DMS153 (cell line): ENCODE results near the gene CTU2.

Experiments used
- DNase-seq: peaks from one replicate; lab custom pipeline; 2025; lab: John Stamatoyannopoulos, UW

The CTU2 gene

DNA sequence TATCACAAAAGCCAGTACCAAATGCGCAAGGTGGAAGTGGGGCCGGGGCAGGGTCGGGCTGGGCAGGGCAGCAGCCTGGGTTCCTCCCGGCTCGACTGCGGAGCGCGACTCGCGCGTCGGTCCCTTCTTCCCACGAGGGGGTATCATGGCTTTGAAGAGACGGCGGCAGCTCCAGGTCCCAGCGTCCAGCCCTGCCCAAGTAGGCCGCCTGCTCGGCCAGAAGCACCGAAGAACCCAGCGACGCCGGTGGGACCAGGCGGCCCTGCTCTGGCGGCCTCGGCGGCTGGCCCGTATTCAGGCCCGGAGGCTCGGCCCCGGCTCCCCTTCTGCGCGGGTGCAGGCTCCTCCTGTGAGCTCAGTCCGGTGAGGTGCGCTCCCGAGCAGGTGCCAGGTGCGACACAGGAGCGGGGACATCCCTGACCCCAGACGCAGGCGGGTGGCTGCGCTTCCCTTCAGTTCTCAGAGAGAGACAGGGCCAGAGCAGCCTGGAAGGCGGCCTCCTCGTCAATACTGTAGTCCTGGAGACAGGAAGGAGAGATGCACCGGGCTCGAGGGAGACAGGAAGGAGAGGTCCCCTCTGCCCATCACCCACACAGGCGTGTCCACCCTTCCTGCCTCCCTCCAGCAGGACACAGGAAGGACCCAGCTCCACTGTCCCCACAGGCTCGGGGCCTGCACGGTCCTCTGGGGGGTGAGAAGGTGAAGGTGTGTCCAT, 9.0 kb upstream of the CTU2 start:
- no peak for DNase-seq

DNA sequence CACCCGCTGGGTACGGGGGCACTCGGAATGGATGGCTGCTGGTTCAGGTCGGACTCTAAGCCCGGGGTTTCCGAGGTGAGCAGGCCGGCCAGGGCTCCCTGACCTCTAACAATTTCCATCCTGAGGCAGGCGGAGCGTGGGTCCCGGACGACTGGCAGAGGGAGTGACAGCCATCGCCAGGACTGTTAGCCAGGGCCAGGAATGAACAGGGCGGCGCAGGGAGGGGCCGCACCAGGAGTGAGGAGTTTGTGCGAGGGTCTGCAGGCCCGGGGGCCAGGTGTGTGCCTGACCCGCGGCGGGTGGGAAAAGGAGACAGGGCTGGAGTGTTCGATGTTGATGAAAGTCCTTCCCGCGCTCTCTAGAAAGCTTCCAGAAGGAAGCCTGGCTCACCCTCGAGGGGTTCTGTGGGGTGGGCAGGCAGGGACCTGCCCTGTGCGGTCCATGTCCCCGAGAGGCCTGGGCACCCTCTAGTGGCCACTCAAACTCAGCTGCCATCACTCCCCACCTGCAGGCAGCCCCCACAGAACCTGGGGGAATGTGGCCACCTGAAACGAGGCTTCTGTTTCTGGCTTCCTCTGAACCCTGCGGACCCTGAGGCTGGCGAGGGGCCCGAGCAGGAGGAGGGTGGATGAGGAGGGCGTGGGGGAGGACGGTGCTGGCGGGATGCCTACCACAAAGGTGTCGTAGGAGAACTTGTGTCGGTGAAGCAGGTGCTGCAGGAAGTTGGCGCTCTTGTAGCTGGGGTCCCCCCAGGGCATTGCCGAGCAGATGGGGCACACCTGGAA, 8.3 kb upstream of the CTU2 start:
- no peak for DNase-seq

DNA sequence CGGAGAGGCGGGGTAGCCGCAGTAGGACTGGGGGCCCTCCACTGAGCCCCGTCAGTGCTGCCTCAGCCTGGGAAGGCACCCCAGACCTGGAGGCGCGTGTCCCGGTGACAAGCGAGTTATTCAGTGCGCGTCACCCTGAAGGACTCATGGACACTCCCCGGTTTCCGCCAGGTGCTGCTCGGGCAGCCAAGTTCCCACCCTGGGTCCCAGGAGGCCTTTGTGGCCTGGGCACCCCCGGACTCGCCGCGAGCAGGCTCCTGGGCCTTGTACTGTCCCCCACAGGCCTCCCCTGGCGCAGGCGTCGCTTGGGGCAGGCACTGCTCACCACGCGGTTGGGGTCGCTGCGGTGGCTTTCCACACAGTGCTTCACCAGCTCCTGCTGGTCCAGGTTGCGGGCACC, 7.7 kb upstream of the CTU2 start:
- no peak for DNase-seq

GRCh38 chr16:88699180-88699579, 7.1 kb upstream of the CTU2 start:
- no peak for DNase-seq

GRCh38 chr16:88700322-88700635, 6.0 kb upstream of the CTU2 start:
- no peak for DNase-seq

DNA sequence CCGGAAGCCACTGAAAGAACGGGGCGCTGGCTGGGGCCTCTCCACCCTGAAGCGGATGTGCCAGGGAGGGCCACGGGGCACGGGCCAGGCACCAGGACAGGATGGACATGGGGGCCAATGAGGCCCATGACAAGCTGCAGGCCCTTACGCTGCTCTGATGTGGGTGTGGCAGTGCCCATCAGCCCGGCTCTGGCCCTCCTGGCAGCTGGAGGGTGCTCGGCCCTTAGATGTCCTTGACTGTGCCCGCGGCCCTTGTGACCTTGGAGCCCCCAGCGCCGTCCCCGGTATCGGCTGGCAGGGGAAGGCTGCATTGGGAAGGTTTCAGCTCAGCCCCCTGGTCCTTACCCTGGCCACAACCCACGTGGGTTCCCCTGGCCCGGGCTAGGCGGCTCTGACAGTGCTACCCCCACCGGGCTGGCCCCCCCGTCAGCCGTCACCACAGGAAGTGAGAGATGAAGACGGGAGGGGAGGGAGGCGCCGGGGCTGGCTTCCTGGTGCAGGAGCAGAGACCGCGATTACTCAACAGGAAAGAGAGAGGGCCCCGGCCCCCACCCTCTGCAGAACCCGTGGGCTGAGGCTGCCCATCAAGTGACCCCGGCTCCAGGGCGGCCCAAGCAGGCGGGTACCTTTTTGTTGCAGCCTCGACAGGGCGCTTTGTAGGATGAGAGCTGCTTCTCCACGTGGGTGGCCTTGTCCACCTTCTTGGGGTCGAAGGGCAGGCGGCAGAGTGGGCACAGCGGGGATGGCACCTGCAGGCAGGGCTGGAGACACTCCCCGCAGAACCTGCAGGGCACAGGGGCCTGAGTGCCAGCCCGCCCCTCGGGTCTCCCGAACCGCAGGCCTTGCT, 5.4 kb upstream of the CTU2 start:
- no peak for DNase-seq

DNA sequence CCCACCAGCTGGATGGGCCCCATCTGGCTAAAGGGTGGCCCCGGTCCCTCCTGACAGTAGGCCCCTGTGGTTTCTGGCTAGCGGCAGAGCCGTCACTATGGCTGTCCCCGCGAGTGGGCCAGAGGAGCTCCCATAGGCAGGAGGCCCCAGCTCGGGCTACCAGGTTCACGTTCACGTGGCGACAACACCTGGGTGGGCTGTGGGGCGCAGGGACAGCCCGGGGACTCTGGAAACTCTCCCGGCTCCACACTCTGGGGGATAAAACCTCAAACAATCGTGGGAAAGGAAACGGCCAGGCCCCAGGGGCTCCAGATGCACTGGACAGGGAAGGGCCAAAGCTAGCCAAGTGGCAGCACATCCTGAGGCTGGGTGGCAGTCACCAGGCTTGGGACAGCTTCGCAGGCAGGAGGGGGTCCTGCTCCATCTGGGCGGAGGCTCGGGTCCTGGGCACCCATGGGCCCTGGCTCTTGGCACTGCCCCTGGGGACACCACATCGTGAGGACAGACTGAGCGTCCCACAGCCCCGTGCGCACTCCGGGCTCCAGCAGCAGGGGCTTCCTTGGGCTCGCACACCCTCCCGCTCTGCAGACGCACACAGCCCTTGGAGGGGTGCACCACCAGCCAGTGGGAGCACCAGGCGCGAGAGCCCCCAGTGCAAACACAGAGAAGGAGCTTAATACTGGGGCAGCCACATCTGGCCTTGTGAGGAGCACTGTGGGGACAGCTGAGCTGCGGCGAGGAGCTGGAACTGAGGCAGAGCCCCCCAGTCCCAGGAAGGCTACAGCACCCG, 4.5 kb upstream of the CTU2 start:
- DNase-seq = no peak

DNA sequence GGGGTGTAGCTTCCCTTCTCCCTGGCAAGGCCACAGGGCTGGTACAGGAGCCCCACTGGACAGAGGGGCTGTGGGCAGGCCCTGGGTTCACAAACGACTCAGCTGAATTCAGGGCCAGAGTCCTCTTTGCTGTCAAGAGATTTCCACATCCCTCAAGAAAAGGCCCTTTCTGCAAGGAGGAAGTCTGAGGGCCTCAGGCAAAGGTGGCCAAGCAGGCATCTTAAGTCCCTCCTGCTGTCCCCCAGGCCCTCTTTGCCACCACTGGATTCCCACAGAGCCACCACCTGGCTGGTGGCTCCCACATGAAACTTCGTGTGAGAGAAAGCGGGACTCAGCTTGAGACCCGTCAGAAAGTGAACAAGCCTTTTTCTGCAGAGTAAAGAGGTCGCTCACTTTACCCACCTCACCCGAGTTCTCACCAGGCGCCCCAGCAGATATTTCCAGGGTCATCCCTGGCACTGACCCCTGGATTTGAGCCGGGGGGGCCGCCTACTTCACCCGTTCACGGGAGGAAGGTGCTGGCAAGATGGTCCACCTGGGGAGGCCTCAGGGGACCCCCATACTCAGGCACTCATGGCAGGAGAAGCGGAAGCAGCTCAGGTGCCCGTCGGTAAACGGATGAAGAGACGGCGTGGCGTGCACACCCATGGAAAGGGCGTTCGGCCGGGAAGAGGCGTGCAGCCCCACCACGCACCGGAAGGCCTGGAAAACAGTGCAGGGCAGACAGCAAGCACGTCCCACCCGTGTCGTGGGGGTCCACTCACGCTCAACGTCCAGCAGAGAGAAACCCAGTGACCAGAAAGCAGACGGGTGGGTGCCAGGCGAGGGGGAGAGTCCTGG, 3.7 kb upstream of the CTU2 start:
- no peak for DNase-seq

GRCh38 chr16:88703486-88704309, 2.6 kb upstream of the CTU2 start:
- no peak for DNase-seq

DNA sequence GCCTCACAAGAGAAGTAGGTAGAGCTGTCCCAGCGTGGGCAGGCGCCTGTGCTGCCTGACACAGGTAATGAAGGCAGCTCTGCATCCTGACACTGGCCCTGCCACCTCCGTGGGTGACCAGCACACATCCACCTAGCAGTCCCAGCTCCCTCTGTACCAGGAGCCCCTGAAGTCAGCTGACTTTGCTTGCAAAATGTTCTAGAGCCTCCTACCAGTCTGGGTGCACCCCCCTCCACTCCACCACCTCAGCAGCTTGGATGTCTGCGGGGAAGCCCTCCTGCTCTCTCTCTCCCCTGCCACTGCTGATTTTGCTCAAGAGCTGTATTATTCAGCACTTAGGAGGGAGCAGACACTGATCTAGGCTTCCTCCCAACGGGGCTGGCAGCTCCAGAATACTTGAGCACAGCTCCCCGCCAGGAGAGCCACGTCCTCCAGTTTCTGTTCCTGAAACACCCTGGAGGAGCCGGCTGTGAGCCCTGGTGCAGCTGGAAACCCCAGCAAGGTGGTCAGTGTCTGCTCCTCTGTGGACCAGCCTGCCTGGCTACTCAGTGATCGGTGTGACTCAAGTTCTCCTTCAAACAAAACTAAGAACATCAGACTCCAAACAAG, 1.1 kb upstream of the CTU2 start:
- DNase-seq = no peak

GRCh38 chr16:88705801-88706228, 488 bp upstream of the CTU2 start:
- DNase-seq = no peak

- no peak for DNase-seq
These were observed 893 bp downstream of the CTU2 start for GRCh38 chr16:88706965-88707826.

DNA sequence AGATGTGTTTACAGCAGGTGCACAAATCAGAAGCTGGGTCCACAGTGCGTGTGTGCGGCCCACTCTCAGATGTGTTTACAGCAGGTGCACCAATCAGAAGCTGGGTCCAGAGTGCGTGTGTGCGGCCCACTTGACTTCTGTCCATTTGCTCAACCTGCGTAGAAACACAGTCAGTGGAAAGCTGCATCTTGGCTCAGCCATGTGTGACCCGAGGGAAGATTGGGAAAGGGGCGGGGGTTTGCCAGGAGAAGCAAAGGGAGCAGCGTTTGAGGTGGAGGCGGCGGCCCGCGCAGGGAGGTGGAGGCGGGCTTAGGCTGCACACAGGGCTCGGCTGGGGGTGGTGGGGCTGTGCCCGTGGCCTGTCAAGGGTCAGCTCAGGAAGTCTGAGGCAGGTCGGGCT, 4.3 kb downstream of the CTU2 start:
- DNase-seq = no peak

DNA sequence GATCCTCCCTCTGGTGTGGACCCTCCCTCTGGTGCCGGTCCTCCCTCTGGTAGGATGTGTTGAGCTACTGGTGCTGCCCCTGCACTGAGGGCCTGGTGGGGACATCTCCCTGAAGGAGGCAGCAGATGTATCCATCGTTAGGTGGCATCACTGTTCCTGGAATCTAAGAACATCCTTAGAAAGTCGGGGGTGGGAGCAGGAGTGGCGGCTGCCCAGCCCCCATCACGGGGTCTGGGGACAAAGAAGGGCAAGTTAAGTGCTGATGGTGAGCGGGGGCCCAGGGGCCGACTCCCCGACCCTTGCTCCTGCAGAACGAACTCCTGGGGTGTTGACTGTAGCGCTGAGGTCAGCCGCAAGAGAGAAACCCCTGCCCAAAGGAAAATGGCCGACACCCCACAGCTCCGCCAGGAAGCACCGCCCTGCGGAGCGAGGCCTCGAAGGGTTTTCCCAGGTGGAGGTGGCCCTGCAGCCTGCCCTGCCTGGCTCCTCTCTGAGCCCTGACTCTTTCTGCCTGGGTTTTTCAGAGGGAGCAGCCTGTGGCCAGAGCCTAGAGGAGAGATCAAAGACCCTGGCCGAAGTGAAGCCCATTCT, 5.5 kb downstream of the CTU2 start:
- DNase-seq = no peak

DNA sequence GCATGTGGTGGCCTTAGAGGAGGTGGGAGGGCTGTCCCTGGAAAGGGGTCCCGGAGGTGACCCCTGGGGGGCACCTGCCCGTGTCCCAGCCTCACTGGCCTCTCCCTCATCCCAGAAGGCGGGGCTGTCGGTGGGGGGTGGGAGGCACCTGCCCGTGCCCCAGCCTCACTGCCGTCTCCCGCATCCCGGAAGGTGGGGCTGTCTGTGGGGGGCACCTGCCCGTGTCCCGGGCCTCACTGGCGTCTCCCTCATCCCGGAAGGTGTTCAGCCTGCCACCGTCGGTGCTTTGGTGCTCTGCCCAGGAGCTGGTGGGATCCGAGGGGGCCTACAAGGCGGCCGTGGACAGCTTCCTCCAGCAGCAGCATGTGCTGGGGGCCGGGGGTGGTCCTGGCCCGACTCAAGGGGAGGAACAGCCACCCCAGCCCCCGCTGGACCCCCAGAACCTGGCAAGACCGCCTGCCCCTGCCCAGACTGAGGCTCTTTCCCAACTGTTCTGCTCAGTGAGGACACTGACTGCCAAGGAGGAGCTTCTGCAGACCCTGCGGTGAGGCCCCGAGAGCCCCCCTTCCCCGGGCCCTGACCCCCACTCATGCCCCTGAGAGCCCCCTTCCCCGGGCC, 6.2 kb downstream of the CTU2 start:
- no peak for DNase-seq

DNA sequence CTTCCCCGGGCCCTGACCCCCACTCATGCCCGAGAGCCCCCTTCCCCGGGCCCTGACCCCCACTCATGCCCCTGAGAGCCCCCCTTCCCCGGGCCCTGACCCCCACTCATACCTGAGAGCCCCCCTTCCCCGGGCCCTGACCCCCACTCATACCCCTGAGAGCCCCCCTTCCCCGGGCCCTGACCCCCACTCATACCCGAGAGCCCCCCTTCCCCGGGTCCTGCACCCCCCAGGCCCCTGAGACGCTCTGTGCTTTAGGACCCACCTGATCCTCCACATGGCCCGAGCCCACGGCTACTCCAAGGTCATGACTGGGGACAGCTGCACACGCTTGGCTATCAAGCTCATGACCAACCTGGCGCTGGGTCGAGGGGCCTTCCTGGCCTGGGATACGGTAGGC, 6.8 kb downstream of the CTU2 start:
- no peak for DNase-seq

- no peak for DNase-seq
These were observed 7.5 kb downstream of the CTU2 start for GRCh38 chr16:88713568-88714419.
